ENCODE measurements around the gene EEIG2. TPM values are rescaled to one million over a fixed set of nuclear protein-coding genes. Genes with fewer than 3 reads are reported as not detected.
"Not testable (repeated sequence)": the region's sequence is repeated elsewhere in the genome, so short reads cannot be mapped to it uniquely, and the experiment has no call there.

The EEIG2 gene
- total RNA-seq (ENCODE audit: unreplicated experiment), result 93.1 TPM
- long read RNA-seq, partial matches to known transcripts, result 0 of 2 reads
- long read RNA-seq, other reads (novel, unspliced or antisense), result 2 of 2 reads

DNA sequence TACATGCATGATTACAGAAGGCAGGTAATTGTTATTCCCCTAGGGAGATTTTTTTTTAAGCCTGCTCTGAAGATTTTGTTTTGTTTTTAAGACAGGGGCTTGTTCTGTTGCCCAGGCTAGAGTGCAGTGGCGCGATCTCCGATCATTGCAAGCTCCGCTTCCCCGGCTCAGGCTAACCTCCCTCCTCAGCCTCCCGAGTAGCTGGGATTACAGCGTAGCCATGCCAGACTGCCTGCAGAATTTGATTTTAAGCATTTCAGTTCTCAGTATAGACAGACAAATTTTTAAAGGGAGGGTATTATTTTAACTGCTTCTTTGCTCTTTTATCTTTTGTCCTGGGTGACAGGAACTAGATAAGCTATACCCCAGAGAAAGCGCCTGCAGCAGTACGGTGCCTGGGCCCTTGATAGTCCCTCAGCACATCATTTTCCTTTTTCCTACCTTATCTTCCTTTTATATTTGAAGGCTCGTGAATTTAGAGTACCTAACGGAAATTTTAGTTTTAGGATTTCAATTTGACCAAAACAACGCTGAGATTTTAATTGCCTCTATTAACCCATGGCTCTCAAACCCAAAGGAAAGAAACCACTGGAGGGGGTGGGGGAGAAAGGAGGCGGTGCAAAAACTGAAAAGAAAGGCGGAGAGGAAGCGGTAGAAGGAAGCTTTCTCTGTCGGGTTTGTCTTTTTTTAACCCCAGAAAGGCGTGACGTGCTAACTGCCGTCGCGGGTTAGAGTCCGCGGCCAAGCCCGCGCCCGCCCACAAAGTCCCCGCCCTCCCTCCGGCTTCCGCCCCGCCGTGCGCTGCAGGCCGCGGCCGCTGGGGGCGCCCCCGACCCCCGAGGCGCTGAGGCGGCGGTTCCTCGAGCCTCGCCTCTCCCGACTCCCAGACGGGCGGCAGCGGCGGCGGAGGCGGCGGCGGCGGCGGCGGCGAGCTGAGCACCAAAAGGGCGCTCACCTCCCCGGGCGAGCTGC lies at the start of gene EEIG2:
Gene EEIG2, plus strand, starts transcription at position 886 of the 972 bp plus-strand sequence. CDS start 329 bp downstream, outside the sequence.
- Mint-ChIP-seq H3K4me3 (ENCODE audit: unreplicated experiment) (peak within 1 kb of the TSS; percentile 94), H3K9me3 (ENCODE audit: unreplicated experiment) (peaks cover 14% of the 10 kb centered on the region), H3K4me1 (ENCODE audit: low read depth, unreplicated experiment) (peaks cover 24% of the 10 kb centered on the region), H3K27me3 (ENCODE audit: unreplicated experiment) (peaks cover 13% of the 10 kb centered on the region), H3K36me3 (ENCODE audit: unreplicated experiment) (no peaks in the 10 kb centered on the region), H3K27ac (ENCODE audit: unreplicated experiment) (peak within 1 kb of the TSS; percentile 98)
- peak; percentile 91 for DNase-seq
- TF ChIP-seq, protein P1, sequence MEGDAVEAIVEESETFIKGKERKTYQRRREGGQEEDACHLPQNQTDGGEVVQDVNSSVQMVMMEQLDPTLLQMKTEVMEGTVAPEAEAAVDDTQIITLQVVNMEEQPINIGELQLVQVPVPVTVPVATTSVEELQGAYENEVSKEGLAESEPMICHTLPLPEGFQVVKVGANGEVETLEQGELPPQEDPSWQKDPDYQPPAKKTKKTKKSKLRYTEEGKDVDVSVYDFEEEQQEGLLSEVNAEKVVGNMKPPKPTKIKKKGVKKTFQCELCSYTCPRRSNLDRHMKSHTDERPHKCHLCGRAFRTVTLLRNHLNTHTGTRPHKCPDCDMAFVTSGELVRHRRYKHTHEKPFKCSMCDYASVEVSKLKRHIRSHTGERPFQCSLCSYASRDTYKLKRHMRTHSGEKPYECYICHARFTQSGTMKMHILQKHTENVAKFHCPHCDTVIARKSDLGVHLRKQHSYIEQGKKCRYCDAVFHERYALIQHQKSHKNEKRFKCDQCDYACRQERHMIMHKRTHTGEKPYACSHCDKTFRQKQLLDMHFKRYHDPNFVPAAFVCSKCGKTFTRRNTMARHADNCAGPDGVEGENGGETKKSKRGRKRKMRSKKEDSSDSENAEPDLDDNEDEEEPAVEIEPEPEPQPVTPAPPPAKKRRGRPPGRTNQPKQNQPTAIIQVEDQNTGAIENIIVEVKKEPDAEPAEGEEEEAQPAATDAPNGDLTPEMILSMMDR (IDR thresholded peaks at IDR 0.05; ENCODE audit: partially characterized antibody, unreplicated experiment), result peak; percentile 85

DNA sequence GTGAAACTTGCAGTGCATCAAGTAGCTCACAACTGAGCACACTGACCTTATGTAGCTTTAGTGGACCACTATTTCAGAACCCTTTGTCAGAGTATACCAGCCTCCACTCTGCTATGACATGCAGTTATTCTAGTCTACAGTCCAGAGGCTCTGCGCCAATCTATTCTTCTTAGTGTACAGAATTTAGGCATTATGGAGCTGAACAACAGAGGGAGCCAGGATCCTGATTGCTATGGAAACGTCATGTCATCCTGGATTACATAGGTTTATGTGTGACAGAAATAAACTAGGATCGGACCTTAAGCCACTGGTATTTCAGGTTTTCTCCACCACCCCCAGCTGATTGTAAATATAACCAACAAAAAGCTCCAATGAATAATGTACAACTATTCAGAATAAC lies 48.1 kb upstream of the EEIG2 start:
- peaks cover 1% of the 10 kb centered on the region for H3K27me3 Mint-ChIP-seq (ENCODE audit: unreplicated experiment)
- no peaks in the 10 kb centered on the region for H3K36me3 Mint-ChIP-seq (ENCODE audit: unreplicated experiment)
- H3K27ac Mint-ChIP-seq (ENCODE audit: unreplicated experiment), result no peak overlapping the region
- peaks cover 3% of the 10 kb centered on the region for H3K4me1 Mint-ChIP-seq (ENCODE audit: low read depth, unreplicated experiment)
- TF ChIP-seq, protein P1 (IDR thresholded peaks at IDR 0.05; ENCODE audit: partially characterized antibody, unreplicated experiment), result no peak
- H3K4me3 Mint-ChIP-seq (ENCODE audit: unreplicated experiment), result no peak overlapping the region
- H3K9me3 Mint-ChIP-seq (ENCODE audit: unreplicated experiment), result peaks cover 2% of the 10 kb centered on the region
- no peak for DNase-seq

DNA sequence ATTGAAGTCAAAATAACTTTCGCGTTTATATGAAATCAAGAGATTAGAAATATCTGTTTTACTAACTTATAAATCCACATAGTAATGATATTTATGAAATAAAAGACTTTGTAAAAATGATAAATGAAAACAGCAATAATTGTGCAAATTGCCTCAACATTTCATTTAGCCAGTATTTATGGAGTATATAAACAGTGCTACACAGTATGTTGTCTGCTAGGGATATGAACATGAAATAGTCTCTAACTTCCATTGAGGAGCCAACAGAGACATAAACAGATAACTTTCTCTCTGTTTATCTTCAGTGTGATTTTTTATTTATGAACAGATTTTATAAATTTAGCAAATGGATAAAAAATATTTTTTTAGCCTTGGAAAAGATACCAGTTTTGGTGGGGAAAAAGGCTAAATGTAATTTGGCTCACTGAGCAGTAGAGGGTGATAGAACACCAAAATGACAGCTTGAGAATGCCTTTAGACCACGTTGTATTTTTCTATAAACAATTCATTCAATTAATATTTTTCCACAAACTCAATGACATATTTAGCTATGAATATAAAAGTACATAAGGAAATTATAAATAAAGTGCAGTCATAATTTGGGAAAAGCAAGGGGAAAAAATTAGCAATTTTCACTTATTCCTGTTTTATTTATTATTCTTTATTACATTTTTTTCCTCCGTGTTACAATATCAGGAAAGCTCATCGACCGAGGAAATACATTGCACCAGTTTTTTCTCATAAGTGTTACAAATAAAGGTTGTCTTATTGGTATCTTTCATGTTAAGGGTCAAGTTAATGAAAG lies 47.5 kb upstream of the EEIG2 start:
- Mint-ChIP-seq H3K4me1 (ENCODE audit: low read depth, unreplicated experiment) (peaks cover 9% of the 10 kb centered on the region), H3K27me3 (ENCODE audit: unreplicated experiment) (peaks cover 4% of the 10 kb centered on the region), H3K9me3 (ENCODE audit: unreplicated experiment) (peaks cover 5% of the 10 kb centered on the region), H3K4me3 (ENCODE audit: unreplicated experiment) (no peak overlapping the region), H3K27ac (ENCODE audit: unreplicated experiment) (no peak overlapping the region), H3K36me3 (ENCODE audit: unreplicated experiment) (no peaks in the 10 kb centered on the region)
- DNase-seq, result no peak
- TF ChIP-seq, protein P1 (IDR thresholded peaks at IDR 0.05; ENCODE audit: partially characterized antibody, unreplicated experiment), result peak; percentile 76

DNA sequence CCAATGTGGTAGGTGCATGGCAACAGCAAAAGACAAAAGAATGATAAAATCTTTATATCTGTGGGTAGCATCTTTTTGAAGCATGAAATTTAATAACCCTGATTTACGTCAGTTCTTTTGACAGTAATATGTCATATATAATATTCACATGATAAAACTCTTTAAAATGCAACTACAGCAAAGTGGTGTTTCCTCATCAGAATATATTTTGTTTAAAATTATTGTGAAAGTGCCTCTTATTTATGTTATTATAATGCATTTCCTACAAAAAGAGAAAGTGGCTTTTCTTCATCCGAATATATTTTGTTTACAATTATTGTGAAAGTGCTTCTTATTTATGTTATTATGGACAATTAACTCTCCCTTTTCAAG lies 46.9 kb upstream of the EEIG2 start:
- Mint-ChIP-seq H3K4me1 (ENCODE audit: low read depth, unreplicated experiment) (peaks cover 11% of the 10 kb centered on the region), H3K9me3 (ENCODE audit: unreplicated experiment) (peaks cover 6% of the 10 kb centered on the region), H3K27me3 (ENCODE audit: unreplicated experiment) (peaks cover 4% of the 10 kb centered on the region), H3K4me3 (ENCODE audit: unreplicated experiment) (no peak overlapping the region), H3K36me3 (ENCODE audit: unreplicated experiment) (no peaks in the 10 kb centered on the region), H3K27ac (ENCODE audit: unreplicated experiment) (no peak overlapping the region)
- TF ChIP-seq, protein P1 (IDR thresholded peaks at IDR 0.05; ENCODE audit: partially characterized antibody, unreplicated experiment), result no peak
- no peak for DNase-seq

DNA sequence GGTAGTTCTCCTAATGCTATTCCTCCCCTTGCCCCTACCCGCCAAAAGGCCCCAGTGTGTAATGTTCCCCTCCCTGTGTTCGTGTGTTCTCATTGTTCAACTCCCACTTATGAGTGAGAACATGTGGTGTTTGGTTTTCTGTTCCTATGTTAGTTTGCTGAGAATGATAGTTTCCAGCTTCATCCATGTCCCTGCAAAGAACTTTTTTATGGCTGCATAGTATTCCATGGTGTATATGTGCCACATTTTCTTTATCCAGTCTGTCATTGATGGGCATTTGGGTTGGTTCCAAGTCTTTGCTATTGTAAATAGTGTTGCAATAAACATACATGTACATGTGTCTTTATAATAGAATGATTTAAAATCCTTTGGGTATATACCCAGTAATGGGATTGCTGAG lies 46.0 kb upstream of the EEIG2 start:
- H3K27ac Mint-ChIP-seq (ENCODE audit: unreplicated experiment); H3K36me3 Mint-ChIP-seq (ENCODE audit: unreplicated experiment); H3K4me3 Mint-ChIP-seq (ENCODE audit: unreplicated experiment); H3K27me3 Mint-ChIP-seq (ENCODE audit: unreplicated experiment); DNase-seq: not testable (repeated sequence)
- Mint-ChIP-seq H3K4me1 (ENCODE audit: low read depth, unreplicated experiment) (peaks cover 17% of the 10 kb centered on the region), H3K9me3 (ENCODE audit: unreplicated experiment) (peaks cover 13% of the 10 kb centered on the region)

DNA sequence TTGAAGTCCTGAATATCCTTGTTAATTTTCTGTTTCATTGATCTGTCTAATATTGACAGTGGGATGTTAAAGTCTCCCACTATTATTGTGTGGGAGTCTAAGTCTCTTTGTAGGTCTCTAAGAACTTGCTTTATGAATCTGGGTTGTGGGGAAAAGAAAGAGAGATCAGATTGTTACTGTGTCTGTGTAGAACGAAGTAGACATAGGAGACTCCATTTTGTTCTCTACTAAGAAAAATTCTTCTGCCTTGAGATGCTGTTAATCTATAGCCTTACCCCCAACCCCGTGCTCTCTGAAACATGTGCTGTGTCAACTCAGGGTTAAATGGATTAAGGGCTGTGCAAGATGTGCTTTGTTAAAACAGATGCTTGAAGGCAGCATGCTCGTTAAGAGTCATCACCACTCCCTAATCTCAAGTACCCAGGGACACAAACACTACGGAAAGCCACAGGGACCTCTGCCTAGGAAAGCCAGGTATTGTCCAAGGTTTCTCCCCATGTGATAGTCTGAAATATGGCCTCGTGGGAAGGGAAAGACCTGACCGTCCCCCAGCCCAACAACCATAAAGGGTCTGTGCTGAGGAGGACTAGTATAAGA lies 42.5 kb upstream of the EEIG2 start:
- not testable (repeated sequence) for H3K27me3 Mint-ChIP-seq (ENCODE audit: unreplicated experiment); DNase-seq; H3K36me3 Mint-ChIP-seq (ENCODE audit: unreplicated experiment)
- Mint-ChIP-seq H3K9me3 (ENCODE audit: unreplicated experiment) (peaks cover 15% of the 10 kb centered on the region), H3K27ac (ENCODE audit: unreplicated experiment) (peak overlapping the region; percentile 85), H3K4me3 (ENCODE audit: unreplicated experiment) (peak overlapping the region; percentile 30), H3K4me1 (ENCODE audit: low read depth, unreplicated experiment) (peaks cover 20% of the 10 kb centered on the region)
